ENCODE results near the gene CEMP1. TPM values are rescaled to one million over a fixed set of nuclear protein-coding genes. Genes with fewer than 3 reads are reported as not detected.
A peak's percentile ranks its signal among the peaks of the same experiment; 100 is the strongest.

Gene CEMP1
- total RNA-seq, 1 donor from 2014 or later = not detected

DNA sequence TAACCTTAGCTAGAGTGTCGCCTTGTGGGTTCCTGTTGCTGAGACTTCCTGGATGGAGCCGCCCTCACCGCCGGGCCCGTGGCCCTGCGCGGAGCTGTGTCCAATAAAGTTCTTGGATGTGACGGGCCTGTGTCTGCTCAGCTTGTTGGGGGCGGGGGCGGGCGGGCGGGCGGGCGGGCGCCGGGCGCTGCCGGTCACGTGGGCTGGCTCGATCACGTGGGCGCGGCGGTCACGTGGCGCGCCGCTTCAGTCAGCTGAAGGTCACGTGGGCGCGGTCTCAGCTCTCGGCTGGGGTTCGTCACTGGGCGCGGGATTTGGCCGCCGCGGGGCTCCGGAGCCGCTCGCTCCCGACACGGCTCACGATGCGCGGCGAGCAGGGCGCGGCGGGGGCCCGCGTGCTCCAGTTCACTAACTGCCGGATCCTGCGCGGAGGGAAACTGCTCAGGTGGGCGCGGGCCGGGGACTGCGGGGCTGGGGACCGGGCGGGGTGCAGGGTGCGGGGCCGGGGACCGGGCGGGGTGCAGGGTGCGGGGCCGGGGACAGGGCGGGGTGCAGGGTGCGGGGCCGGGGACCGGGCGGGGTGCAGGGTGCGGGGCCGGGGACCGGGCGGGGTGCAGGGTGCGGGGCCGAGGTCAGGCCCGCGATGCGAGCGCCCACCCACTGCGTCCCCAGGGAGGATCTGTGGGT, 11.0 kb downstream of the CEMP1 start, which contains the start of gene AMDHD2:
TSS of gene AMDHD2 (plus strand) at position 275 of the 687 bp plus-strand sequence. CDS start at position 363, 88 bp downstream.
- peak; percentile 79 to 94 for DNase-seq (ENCODE audit: low read depth in 2 of 2)

DNA sequence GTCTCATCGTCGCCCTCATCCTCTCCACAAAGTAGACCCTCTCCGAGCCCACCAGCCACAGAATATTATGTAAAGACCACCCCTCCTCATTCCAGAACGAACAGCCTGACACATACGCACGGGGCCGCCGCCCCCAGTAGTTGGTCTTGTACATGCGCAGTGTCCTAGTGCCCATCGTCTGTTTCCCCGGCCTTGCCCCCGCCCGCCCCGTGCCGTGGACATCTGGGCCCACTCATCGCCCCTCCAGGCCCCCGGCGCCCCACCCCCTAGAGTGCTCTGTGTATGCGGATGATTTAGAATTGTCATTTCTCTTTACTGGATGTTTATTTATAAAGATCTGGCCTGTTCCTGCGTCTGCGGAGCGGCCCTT, 11.5 kb downstream of the CEMP1 start:
- no peak for DNase-seq (ENCODE audit: low read depth in 2 of 2)

- no peak for DNase-seq (ENCODE audit: low read depth in 2 of 2)
These were observed 12.1 kb downstream of the CEMP1 start for GRCh38 chr16:2518823-2519710.

DNA sequence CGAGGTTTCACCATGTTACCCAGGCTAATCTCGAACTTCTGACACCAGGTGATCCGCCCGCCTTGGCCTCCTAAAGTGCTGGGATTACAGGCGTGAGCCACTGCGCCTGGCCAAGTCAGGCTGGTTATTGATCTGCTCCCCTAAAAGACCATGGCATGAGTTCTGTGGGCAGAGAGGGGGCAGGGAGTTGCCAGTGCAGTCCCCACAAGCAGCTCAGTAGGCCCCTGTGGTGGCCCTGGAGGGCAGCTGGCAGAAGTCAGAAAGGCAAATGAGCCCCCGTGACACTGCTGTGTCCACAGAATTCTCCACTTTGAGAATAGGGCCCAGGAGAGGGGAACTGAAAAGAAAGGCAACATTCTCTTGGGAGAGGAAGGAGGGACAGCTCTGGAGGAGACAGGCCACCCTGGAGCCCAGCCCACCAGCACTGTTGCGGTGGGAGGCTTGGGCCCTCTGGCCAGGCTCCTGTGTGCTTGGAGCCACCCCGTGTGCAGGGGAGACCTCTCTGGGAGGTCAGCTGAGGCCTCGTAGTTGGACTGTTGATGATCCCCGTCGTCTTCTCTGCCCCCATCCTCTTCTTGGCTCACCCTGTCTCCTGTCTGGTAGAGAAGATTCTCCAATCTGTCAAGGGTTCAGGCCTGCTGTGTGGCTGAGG, 13.1 kb downstream of the CEMP1 start:
- DNase-seq (ENCODE audit: low read depth in 2 of 2) = no peak

DNA sequence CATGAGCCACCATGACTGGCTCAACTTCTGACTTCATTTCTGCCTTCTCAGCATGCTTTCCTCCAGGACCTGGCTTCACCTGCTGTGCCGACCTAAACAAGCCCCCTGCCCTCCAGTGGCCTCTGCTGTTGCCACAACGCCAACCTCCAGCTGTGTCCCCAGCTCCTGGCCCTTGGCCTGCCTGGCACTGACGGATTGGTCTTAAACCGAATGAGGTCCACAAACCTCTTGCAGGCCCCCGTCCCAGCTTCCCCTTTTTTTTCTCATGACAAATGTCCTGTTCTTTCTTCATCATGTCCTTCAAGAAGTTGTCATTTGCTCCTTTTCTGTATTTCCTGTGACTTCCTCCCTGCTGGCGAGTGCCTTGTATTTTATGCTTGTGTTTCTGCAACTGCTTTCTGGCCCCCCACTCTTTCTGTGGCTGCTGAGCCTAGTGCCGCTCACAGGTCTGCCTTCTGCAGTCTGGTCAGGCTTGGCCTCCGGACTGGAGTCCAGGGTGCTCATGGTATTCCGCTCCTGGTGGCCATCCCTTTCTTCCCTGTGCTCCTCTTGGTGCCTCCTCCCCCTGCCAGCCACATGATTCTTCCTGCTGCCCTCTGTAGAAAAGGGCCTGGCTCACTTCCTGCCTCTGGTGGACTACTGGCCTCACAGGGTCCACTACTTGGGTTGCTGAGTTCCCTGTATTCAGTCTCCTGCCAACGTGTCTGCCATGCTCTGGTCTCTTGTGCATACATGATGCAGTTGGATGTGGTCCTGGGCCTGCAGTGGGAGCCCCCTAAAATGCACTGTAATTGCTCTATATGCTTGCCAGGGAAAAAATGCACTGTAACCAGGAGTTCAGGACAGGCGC, 14.6 kb downstream of the CEMP1 start:
- peak in 1 of 2 donors; percentile 37 for DNase-seq (ENCODE audit: low read depth in 2 of 2)

- no peak for DNase-seq (ENCODE audit: low read depth in 2 of 2)
These were observed 15.9 kb downstream of the CEMP1 start for GRCh38 chr16:2515180-2515851.

- no peak for DNase-seq (ENCODE audit: low read depth in 2 of 2)
These were observed 16.7 kb downstream of the CEMP1 start for GRCh38 chr16:2514333-2515179.

DNA sequence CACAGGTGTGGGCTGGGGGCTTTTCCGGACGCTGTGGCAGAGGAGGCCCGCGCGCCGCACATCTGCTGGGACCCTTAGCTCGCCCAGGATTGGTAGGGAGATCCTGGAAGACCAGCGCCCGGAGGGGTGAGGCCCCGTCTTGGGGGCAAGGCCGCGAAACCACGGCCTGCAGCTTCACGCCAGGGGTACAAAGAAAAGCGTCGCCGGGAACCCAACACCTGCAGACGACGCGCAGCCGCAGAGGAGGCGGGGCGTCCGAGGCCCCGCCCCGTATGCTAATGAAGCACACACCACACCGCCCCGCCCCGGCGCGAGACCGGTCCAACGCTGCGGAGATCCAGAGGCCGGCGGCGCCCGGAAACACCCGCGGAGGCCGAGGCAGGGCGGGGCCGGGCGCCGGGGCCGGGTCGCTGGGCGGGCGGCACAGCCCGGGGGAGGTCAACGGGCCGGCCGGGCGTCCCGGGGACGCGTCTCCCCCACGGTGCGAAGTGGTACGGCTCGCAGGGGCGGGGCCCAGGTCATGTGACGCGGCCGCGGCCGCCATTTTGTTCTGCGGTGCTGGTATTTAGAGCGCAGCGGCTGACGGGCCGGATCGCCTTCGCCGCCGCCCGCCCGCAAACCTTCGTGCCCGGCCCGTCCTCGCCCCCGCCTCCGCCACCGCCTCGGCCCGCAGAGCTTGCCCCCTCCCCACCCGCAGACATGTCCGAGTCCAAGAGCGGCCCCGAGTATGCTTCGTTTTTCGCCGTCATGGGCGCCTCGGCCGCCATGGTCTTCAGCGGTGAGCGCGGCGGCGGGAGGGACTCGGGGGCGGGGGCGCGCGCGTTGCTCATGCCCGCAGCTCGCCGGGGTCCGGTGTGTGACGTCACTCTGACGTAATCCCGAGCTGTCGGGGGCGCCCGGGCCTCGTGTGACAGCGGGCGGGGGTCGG, 17.5 kb downstream of the CEMP1 start, which contains the start of gene ATP6V0C:
TSS of gene ATP6V0C (plus strand) at position 548 of the 928 bp plus-strand sequence. CDS start at position 700, 152 bp downstream.
- DNase-seq (ENCODE audit: low read depth in 2 of 2) = peak; percentile 72 to 87

DNA sequence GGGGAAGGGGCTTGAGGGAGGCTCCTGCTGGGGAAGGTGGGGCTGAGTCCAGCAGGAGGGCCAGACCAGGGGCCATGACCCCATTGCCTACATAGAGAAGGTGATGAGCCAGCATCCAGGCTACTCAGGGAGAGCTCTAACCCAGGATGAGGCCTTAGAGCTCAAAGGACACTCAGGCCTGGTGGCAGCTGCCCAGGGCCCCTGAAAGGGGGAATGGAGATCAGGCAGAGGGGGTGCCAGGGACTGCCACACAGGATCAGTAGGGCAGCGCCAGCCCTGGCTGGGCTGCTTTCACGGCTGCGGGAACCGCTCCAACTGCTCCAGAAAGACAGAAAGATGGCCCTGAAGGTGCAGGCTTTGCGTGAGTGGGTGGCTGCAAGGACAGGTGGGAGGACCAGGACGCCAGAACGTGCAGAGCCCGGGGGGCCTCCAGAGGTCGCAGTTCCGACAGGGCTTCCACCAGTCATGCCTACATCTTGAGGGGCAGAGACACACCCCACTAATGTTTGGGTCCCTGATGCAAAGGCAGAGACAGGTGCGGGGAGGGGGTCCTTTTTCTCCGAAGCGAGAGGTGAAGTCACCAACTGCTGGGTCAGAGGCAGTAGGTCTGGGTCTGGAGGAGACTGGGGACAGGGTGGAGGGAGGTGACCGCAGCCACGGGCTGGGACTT, 18.3 kb downstream of the CEMP1 start:
- no peak for DNase-seq (ENCODE audit: low read depth in 2 of 2)

GRCh38 chr16:2511996-2512734, 19.0 kb downstream of the CEMP1 start:
- DNase-seq (ENCODE audit: low read depth in 2 of 2) = no peak

GRCh38 chr16:2511128-2511800, 19.9 kb downstream of the CEMP1 start:
- peak; percentile 33 to 71 for DNase-seq (ENCODE audit: low read depth in 2 of 2)

DNA sequence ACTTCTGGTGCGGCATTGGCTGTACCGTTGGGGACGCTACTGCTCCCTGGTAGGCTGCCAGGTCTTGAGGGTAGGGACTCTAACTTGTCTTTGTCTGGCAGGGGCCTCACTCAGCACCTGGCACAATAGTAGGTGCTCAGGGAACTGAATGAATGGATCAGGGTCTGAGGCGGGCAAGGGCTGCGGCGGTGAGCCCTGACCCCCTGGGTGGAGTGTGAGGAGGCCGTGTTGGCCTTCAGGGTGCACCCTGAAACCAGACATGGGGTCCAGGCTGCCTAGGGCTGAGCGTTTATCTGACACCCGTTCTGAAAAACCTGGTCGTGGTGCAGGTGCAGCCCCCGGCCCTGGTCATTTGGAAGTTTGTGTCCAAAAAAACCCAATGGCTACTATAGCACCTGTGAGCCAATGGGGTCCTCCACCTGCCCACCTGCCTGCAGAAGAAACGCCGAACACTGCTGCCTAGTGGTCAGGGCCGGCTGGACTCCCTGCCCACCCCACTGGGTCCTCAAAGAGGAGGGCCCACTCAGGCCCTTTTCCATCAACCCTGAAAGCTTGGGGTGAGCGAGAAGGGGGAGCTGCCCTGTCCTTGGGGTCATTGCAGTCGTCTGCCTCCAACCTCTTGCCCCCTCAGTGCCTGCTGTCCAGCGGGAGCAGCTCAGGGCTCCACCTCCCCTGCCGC, 22.3 kb downstream of the CEMP1 start:
- DNase-seq (ENCODE audit: low read depth in 2 of 2) = no peak

DNA sequence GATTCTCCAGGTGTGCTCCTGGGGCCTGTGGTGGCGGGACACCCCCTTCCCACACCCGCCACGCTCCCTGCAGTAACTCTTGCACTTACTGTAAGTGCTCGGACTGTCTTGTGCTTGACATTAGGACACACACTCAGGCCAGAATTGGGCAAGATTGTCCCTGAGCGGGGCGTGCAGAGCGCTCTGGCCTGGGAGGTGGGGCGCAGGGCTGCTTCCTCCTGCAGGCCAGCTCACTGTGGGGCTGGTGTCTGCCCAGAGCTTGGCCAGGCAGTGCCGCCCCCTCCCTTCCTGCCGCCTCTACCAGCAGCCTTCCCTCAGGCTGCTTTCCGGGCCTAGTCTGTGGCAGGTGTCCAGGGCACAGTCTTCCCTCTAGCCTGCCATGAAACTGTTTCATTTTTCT, 23.5 kb downstream of the CEMP1 start:
- no peak for DNase-seq (ENCODE audit: low read depth in 2 of 2)

GRCh38 chr16:2507052-2507659, 24.1 kb downstream of the CEMP1 start:
- DNase-seq (ENCODE audit: low read depth in 2 of 2) = no peak

- DNase-seq (ENCODE audit: low read depth in 2 of 2) = no peak
These were observed 25.5 kb downstream of the CEMP1 start for GRCh38 chr16:2505695-2506094.

Data from dermis microvascular lymphatic vessel endothelial cell (primary cell).